Measurements from ENCODE around the gene GRB14.
"Not testable (repeated sequence)": the region's sequence is repeated elsewhere in the genome, so short reads cannot be mapped to it uniquely, and the experiment has no call there.

Gene GRB14

DNA sequence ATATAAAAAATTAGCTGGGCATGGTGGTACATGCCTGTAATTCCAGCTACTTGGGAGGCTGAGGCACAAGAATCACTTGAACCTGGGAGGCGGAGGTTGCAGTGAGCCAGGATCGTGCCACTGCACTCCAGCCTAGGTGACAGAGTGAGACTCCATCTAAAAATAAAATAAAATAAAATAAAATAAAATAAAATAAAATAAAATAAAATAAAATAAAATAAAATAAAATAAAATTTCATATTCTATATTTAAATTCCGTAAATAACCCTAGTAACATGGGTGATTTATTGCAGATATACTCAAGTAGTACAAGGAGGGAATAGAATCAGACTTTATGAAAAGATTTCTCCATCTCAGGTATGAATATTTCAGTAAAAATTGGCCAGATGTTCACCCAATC is 71.6 kb downstream of the GRB14 start:
- not testable (repeated sequence) for DNase-seq

GRCh38 chr2:164545484-164545883 is 75.8 kb downstream of the GRB14 start:
- peak in 1 of 5 donors; percentile 28 for DNase-seq

DNA sequence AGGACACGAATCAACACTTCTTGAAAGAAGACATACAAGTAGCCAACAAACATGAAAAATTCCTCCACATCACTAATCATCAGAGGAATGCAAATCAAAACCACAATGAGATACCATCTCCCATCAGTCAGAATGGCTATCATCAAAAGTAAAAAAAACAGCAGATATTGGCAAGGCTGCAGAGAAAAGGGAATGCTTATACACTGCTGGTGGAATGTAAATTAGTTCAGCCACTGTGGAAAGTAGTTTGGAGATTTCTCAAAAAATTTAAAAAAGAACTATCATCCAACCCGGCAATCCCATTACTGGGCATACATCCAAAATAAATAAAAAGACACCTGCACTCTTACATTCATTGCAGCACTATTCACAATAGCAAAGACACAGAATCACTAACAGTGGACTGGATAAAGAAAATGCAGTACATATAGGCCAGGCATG is 78.7 kb downstream of the GRB14 start:
- DNase-seq, result no peak

- DNase-seq, result no peak
Measured at GRCh38 chr2:164538240-164538866, 82.9 kb downstream of the GRB14 start.

- DNase-seq, result no peak
Measured at GRCh38 chr2:164535280-164536025, 85.8 kb downstream of the GRB14 start.

DNA sequence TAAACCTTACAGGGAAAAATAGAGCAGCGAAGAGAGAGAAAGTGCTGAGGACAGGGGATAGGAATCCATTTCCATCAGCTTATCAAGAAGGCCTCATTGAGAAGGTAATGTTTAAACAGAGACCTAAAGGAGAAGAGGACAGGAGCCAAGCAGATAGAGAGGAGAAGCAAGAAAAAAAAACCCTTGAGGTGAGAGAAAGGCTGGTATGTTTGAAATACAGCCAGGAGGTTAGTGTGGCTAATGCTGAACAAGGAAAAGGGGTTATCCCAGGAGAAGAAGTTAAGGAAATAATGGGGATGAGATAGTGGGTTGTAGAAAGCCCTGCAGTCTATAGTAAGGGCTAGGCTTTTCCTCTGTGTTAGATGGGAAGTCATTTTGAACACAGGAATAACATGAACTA is 90.8 kb downstream of the GRB14 start:
- no peak for DNase-seq

GRCh38 chr2:164523726-164524125 is 97.6 kb downstream of the GRB14 start:
- DNase-seq, result no peak

DNA sequence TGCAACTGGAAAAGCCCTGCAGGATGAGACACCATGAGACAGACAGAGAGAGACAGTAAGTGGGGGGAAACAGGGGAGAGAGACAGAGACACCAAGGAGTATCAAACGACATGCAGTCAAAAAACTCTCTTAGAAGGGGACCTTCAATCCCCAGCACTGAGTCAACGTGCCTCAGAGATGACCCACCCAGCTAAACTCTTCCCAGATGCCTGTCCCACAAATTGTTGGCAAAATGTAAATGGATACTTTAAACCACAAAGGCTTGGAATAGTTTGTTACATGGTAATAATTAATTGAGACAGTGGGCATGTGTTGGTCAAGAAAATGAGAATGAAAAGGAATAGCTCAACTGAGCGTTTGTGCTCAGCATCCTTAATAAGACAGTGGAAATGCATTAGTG is 98.3 kb downstream of the GRB14 start:
- no peak for DNase-seq

DNA sequence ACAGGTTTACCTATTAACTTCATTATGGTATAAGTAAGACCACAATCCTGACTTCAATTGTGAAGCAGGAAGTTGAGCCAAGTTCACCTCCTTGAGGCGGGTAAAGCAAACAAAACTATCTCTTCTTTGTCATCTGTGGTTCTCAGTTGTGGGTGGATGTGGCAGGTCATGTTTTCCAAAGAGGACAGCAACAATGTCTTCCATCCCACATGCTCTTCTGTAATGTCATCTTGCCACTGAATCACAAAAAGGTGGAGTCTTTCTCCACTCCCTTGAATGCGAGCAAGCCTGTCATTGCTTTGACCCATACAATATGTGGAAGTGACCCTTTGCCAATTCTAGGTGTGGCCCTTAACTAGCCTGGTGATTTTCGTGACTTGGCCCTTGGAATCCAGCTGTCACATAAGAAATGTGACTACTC is 98.7 kb downstream of the GRB14 start:
- no peak for DNase-seq

- DNase-seq, result no peak
Measured at GRCh38 chr2:164515734-164516133, 105.5 kb downstream of the GRB14 start.

DNA sequence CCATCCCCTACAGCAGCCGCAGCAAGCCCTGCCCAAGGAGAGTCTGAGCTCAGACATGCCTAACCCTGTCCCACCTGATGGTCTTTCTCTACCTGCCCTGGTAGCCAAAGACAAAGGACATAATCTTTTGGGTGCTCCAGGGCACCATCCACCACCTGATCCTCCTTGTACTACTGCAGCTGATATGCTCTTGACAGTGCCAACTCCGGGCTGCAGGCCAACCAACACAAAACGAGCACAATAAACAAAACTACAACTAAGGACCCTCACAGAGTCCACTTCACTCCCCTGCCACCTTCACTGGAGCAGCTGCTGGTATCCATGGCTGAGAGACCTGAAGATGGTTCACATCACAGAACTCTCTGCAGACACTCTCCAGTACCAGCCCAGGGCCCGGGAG is 106.3 kb downstream of the GRB14 start:
- no peak for DNase-seq

GRCh38 chr2:164514491-164514890 is 106.8 kb downstream of the GRB14 start:
- DNase-seq, result no peak

GRCh38 chr2:164512871-164513270 is 108.4 kb downstream of the GRB14 start:
- no peak for DNase-seq

DNA sequence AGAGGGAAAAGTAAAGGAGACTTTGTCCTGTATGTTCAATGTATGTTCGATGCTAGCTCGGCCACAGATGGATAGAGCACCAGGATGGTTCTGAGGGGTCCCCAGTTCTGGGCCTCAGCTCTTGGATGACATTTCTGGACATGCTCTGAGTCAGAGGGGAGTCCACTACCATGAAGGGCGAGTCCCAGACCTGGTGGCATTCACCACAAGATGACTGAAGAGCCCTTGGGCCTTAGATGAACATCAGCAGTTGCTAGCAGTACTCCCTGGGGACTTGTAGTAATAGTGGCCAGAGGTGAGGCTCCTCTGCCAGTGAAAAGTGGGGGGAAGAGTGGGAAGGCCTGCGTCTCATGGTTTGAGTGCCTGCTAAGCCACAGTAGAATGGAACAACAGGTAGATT is 109.5 kb downstream of the GRB14 start:
- DNase-seq, result no peak

DNA sequence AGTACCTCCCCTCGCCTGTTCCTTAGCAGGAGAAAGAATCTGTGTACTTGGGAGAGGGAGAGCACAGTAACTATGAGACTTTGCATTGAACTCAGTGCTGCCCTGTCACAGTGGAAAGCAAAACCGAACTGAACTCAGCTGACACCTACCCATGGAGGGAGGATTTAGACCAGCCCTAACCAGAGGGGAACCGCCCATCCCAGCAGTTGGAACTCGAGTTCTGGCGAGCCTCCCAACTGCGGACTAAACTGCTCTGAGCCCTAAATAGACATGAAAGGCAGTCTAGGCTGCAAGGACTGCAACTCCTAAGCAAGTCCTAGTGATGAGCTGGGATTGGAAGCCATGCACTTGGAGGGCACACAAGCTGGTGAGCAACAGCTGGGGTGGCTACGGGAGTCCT is 110.4 kb downstream of the GRB14 start:
- no peak for DNase-seq

DNA sequence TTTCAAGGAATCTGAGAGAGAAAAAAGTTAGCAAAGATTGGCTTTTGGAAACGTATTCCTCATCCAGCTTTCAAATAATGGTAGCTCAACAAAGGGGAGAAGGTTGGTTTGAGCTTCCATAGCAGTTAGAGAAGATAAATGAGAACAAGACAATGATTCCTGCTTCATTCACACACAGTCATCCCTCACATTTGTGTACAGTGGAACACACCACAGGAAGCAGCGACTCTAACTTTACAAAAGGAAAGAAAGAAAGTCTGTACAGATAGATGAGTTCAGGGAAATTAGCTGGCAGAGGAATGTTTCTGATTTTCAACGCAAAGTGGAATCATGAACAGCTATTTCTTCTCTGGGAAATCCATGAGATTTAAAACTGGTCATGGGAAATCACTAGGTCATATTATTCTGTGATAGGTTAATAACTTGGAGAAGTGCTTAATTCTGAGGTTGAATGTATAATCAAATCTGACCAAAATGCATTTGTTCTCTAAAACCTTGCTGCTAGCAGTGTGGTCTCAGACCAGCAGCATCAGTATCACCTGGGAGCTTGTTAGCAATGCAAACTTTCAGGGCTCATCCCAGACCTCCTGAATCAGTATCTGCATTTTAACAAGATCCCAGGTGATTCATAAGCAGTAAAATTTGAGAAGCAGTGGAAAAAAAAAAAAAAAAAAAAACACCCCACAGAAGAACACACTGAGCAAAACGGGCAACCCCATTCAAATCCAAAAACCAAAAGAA is 112.0 kb downstream of the GRB14 start:
- DNase-seq, result no peak

- no peak for DNase-seq
Measured at GRCh38 chr2:164504253-164504652, 117.0 kb downstream of the GRB14 start.

DNA sequence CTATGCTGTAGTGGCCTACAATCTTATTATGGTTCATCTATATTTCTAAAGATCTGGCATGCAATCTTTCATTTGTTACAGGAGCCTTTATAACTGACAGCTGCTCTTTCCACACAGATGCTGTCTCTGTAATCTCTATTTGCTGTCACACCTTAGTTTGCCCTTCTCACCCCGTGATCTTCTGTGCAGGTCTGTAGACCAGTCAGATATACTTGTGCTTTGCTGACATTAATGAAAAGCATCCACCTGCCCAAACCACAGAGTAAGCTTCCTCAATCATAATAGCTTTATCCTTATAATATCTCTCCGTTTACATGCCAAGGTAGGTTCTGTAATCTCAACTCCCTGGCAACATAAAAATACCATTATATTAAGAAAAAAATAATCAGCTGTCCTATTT is 122.4 kb downstream of the GRB14 start:
- no peak for DNase-seq

DNA sequence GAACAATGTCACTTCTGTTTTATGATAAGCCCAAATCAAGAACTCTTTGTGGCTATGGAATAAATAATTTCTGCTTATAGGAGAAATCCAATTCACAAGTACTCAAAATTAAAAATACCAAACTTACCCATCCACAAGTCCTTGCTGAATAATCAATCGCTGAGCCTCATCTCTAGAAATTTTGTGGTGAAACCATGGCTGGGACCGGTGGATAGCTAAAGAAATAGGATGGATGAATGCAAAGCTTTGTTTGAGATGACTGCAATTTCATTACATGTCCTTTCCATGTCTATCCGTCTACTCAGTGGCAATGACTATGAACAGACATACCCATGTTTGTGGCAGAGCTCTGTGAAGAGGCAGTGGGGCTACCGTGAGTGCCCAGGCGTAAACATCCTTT is 124.4 kb downstream of the GRB14 start:
- DNase-seq, result no peak

- DNase-seq, result no peak
Measured at GRCh38 chr2:164496421-164496820, 124.9 kb downstream of the GRB14 start.

GRCh38 chr2:164495491-164496223 is 125.6 kb downstream of the GRB14 start:
- DNase-seq, result no peak

GRCh38 chr2:164485541-164485940 is 135.7 kb downstream of the GRB14 start:
- no peak for DNase-seq

DNA sequence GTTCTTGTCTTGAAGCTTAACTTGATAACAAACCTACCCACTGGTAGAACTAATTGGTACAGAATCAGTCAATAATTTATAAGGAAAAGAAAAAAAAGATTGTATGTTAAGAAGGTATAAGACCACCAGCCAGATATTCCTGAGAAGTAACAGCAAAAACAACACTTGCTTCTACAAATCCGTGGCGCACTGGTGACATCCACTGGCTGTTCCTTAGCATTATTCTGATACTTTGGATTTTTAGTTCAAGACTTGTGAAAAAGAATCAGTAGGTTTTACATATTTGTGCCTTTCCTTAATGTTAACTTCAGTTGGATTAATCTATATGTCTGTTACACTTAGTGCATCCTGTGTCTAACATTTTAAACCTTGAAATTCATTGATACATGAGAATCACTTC is 141.8 kb downstream of the GRB14 start:
- DNase-seq, result no peak
